Breast epithelium (tissue), 4 donors: ENCODE results near the gene AGBL1. TPM values are rescaled to one million over a fixed set of nuclear protein-coding genes. Genes with fewer than 3 reads are reported as not detected.
"Not testable (repeated sequence)": the region's sequence is repeated elsewhere in the genome, so short reads cannot be mapped to it uniquely, and the experiment has no call there.

ENCODE experiments used
- DNase-seq, 2 donors: peaks; one replicate each; pipeline ENCODE4 v3.0.0-alpha.2; 2019; ENCODE audit warnings: low spot score in 2 of 2
- H3K27ac ChIP-seq, 2 donors: fragments of 200-600 bp; sonication (generic) in 1 of 2; one replicate each; pipeline ENCODE4 v1.5.1; 2016 to 2019; ENCODE audit warnings: mild to moderate bottlenecking in 1 of 2
- H3K27me3 ChIP-seq, 2 donors: fragments of 200-600 bp; sonication (generic) in 1 of 2; one replicate each; pipeline versions ENCODE4 v1.5.1 to v1.6.0; 2017 to 2019; ENCODE audit warnings: control low read depth in 1 of 2, mild to moderate bottlenecking in 1 of 2
- H3K36me3 ChIP-seq: fragments of 200-600 bp; one replicate; pipeline ENCODE4 v1.5.1; 2019
- H3K4me1 ChIP-seq, 2 donors: fragments of 200-600 bp; sonication (generic); one replicate each; pipeline ENCODE4 v1.5.1; 2016 to 2019; ENCODE audit warnings: control low read depth in 1 of 2
- H3K4me3 ChIP-seq, 3 donors: fragments of 200-600 bp; sonication (generic); 1 replicate in 2 of 3; 2 replicates in 1 of 3; pipeline ENCODE4 v1.5.1; 2016 to 2019; ENCODE audit warnings: mild to moderate bottlenecking in 3 of 3, moderate library complexity in 2 of 3
- H3K9me3 ChIP-seq, 2 donors: fragments of 200-600 bp; sonication (generic) in 1 of 2; one replicate each; pipeline ENCODE4 v1.5.1; 2016 to 2019; ENCODE audit warnings: control low read depth in 1 of 2
- CTCF ChIP-seq, 3 donors: fragments of 450-650 bp; IDR thresholded peaks; one replicate each; pipeline ENCODE4 v1.5.1; 2016 to 2017; ENCODE audit warnings: antibody characterized with exemption in 3 of 3, mild to moderate bottlenecking in 3 of 3, moderate library complexity in 3 of 3
- POLR2A ChIP-seq: fragments of 450-650 bp; IDR thresholded peaks from one replicate; pipeline ENCODE4 v1.6.1; 2016; ENCODE audit warnings: antibody characterized with exemption, mild to moderate bottlenecking, moderate library complexity
- POLR2AphosphoS5 ChIP-seq, 3 donors: sonication (generic); formaldehyde crosslinking; IDR thresholded peaks; one replicate each; pipeline ENCODE4 v1.6.1; 2017; ENCODE audit warnings: antibody characterized with exemption in 3 of 3
- intact Hi-C: fragments of 100-400 bp; cut with DNase I; formaldehyde crosslinking; loops from one replicate; pipeline ENCODE4 v1.15.1; 2023; ENCODE audit warnings: low total_unique reads
- total RNA-seq, 3 donors: library from RNA; depleted of rRNA; stranded (reverse); fragments of >200 nt; gene quantifications; one replicate each; pipeline ENCODE4 v1.1.0, GENCODE V29; 2016

AGBL1 gene
- total RNA-seq, 3 donors from 2014 or later: not detected

GRCh38 chr15:86506401-86506800, 426.7 kb downstream of the AGBL1 start:
- intact Hi-C loops: no loop called here
- H3K9me3 ChIP-seq: no peaks in the 10 kb centered on the region
- no peak for TF ChIP-seq POLR2AphosphoS5 (IDR thresholded peaks at IDR 0.05)
- TF ChIP-seq POLR2A: no peak
- no peak for TF ChIP-seq CTCF (IDR thresholded peaks at IDR 0.05)
- H3K4me1 ChIP-seq: no peaks in the 10 kb centered on the region
- no peaks in the 10 kb centered on the region for H3K36me3 ChIP-seq
- H3K4me3 ChIP-seq: no peak overlapping the region
- no peaks in the 10 kb centered on the region for H3K27me3 ChIP-seq
- no peak overlapping the region for H3K27ac ChIP-seq
- DNase-seq: no peak

GRCh38 chr15:86515625-86516024, 436.0 kb downstream of the AGBL1 start:
- H3K27ac ChIP-seq: no peak overlapping the region
- no peak for DNase-seq
- intact Hi-C loops: no loop called here
- H3K4me1 ChIP-seq: no peaks in the 10 kb centered on the region
- no peaks in the 10 kb centered on the region for H3K27me3 ChIP-seq
- H3K36me3 ChIP-seq: no peaks in the 10 kb centered on the region
- no peaks in the 10 kb centered on the region for H3K9me3 ChIP-seq
- H3K4me3 ChIP-seq: no peak overlapping the region
- TF ChIP-seq POLR2AphosphoS5 (IDR thresholded peaks at IDR 0.05): no peak
- no peak for TF ChIP-seq CTCF (IDR thresholded peaks at IDR 0.05)
- TF ChIP-seq POLR2A: no peak

- no peaks in the 10 kb centered on the region for H3K9me3 ChIP-seq
- intact Hi-C loops: no loop called here
- no peaks in the 10 kb centered on the region for H3K36me3 ChIP-seq
- DNase-seq: no peak
- H3K4me3 ChIP-seq: no peak overlapping the region
- no peak overlapping the region for H3K27ac ChIP-seq
- TF ChIP-seq CTCF (IDR thresholded peaks at IDR 0.05): no peak
- no peak for TF ChIP-seq POLR2AphosphoS5 (IDR thresholded peaks at IDR 0.05)
- TF ChIP-seq POLR2A: no peak
- H3K4me1 ChIP-seq: no peaks in the 10 kb centered on the region
- H3K27me3 ChIP-seq: no peaks in the 10 kb centered on the region
Measured at GRCh38 chr15:86522721-86523120, 443.1 kb downstream of the AGBL1 start.

GRCh38 chr15:86526938-86527690, 447.4 kb downstream of the AGBL1 start:
- no peak for TF ChIP-seq POLR2A
- no peak for TF ChIP-seq POLR2AphosphoS5 (IDR thresholded peaks at IDR 0.05)
- no peak for TF ChIP-seq CTCF (IDR thresholded peaks at IDR 0.05)
- no peaks in the 10 kb centered on the region for H3K9me3 ChIP-seq
- H3K36me3 ChIP-seq: no peaks in the 10 kb centered on the region
- intact Hi-C loops: no loop called here
- H3K4me3 ChIP-seq: no peak overlapping the region
- H3K27me3 ChIP-seq: no peaks in the 10 kb centered on the region
- no peak for DNase-seq
- H3K27ac ChIP-seq: no peak overlapping the region
- no peaks in the 10 kb centered on the region for H3K4me1 ChIP-seq

GRCh38 chr15:86528094-86528493, 448.4 kb downstream of the AGBL1 start:
- intact Hi-C loops, H3K36me3 ChIP-seq, DNase-seq, H3K4me1 ChIP-seq, H3K27ac ChIP-seq, H3K27me3 ChIP-seq, H3K4me3 ChIP-seq, H3K9me3 ChIP-seq: not testable (repeated sequence)
